UCSD-AML1 (cell line): ENCODE measurements around the gene MPP7.

Experiments
- DNase-seq: peaks from one replicate; lab custom pipeline; 2025; ENCODE audit not compliant: unreplicated experiment; lab: John Stamatoyannopoulos, UW

The MPP7 gene

DNA sequence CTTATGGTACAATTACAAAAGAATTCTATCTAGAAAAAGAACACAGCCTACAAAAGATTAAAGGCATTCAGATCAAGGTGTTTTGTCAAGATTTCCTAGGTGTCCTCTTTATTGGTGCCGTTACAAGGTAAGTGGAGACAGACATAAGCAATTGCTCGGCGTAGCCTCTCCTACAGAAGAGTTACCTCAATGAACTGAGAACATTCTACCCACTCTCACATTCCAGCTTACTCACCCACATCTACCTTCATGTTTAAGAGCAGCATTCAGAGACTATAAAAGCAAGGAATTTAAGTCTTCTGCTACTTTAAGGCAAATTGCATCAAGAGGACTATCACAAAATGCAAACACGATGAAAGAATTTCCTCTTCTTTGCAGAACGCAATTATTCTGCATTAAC lies 29.5 kb downstream of the MPP7 start:
- DNase-seq = no peak

DNA sequence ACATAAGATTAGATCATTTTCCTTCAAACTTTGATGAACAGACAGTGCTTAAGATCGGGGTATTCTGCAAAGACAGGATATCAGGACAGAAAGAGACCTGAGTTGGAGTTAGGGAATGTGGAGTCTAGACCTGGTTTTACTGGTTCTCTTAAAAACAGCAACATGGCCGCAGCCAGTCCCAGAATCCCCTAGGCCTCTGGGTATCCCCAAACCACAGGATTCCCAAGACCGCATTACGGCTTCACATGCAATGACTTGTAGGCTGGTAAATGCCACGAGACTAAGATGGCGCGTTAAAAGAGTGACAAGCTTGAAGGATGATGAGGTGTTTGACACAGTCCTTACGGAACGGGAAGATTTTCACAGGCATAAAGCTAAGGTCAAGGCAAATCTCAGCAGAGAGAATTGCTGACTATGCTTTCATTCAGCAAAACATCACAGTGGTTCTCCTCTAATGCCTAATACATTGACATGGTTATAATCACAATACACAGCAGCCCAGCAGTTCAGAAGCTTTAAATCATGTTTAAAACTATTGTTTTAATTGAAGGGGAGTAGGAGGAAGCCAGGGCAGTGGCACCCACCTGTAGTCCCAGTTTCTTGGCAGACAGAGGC lies 32.9 kb downstream of the MPP7 start:
- no peak for DNase-seq

DNA sequence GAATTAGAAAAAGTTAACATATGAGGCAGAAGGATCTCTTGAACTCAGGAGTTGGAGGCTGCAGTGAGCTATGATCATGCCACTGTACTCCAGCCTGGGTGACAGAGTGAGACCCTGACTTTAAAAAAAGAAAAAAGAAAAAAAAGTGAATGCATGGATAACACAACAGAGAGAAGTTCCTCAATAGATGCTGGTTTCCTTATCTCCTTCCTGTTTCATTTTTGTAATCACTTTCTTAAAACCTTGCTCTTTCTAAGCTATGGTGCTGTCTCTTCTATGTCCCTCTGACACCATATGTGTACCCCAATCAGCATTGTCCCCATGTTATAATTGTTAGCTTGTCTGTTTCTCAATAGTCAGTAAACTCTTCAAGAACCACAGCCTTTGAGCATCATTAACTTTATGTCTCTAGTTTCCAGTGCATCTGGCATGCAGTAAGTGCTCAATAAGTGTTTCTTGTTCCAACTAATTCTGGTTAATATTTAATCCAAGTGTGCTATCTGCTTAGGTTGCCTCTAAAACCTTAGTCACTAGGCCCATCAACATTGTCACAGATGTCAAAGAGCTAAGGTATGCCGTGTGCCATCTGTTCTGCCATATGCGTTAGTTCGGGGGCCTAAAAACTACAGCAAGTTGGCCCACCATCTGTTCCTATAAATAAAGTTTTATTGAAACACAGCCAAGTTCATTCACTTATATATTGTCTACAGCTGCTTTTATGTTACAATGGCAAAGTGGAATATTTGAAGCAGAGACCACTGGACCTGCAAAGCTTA lies 36.2 kb downstream of the MPP7 start:
- no peak for DNase-seq

DNA sequence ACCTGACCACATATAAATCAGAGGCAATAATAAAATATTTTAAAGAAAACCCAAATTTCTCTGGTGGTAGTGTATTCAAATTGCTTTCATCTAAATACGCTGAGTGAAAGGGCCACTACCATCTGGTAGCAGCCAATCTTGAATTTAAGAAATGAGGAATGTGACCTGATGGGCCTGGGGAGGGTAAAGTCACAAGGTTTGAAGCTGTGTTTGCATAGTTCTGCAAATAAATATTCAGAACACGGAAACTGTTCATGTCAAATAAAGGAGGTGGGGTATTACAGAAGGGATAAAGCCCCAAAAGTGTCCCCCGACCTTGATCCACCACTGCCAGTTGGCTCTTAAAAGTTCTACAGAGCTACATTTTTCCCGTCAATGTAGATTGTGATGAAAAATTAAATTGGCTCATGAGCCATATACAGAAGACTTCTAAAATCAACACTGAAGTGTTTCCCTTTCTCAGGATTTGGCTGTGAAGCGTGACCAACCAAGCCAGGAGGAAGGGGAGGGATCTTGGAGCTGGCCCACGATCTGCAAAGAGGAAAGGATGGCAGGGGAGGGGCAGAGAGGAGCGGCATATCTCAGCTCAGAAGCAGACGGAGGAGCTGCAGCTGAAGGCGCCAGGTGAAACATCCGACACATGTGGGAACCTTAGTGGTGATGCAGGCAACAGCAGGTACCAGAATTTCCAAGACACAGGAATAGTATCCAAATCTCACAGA lies 39.6 kb downstream of the MPP7 start:
- DNase-seq = no peak

- DNase-seq = no peak
These were observed 46.1 kb downstream of the MPP7 start for GRCh38 chr10:28256776-28257175.

DNA sequence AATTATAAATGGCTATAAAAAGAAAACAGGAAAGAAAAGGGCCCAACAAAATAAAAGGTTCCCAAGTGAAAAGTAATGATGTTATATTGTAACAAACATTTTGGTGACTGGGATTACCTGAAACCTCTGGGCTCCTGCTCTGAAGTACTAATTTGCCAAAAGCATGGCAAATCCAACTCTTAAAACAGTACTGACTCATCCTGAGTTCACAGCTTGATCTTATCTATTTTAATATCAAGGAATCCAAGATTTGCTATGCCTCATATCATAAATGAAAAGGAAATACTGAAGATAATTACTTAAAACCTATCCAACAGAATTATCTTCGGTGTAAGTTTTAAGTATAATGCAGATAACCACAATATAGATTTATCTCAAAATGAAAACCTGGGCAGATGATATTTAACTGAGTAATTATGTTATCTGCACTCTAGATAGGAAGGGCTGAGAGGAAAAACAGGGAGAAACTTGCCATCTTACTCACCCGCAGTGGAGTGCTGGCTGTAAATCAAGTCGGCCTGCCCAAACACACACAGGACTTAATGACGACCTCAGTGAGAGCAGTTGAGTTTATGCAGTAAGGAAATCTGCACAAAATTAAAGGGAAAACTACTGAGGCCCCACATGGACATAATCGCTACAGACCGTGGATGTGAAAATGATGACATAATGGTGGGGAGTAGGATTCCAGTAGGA lies 48.4 kb downstream of the MPP7 start:
- DNase-seq = no peak

GRCh38 chr10:28253169-28253785 lies 49.6 kb downstream of the MPP7 start:
- no peak for DNase-seq
